Liver (tissue), 5 donors: ENCODE results near the gene HDDC2. TPM values are rescaled to one million over a fixed set of nuclear protein-coding genes. Genes with fewer than 3 reads are reported as not detected.

ENCODE experiments used
- REST ChIP-seq: IDR thresholded peaks from 2 replicates; pipeline ENCODE4 v1.6.1; 2016; ENCODE audit warnings: antibody characterized with exemption, mild to moderate bottlenecking
- TAF1 ChIP-seq: conservative IDR thresholded peaks from 2 replicates; pipeline ENCODE4 v1.6.1; 2016; ENCODE audit warnings: antibody characterized with exemption, mild to moderate bottlenecking
- ZBTB33 ChIP-seq: IDR thresholded peaks from 2 replicates; pipeline ENCODE4 v1.6.1; 2016; ENCODE audit warnings: antibody characterized with exemption
- polyA plus RNA-seq, 2 donors: library from polyadenylated mRNA; stranded (reverse) in 1 of 2; unstranded in 1 of 2; fragments of 200-250 nt in 1 of 2; fragments of >200 nt in 1 of 2; fragmentation: Nextera tagmentation in 1 of 2; extraction: Ambion mirVana in 1 of 2; gene quantifications; one replicate each; pipeline versions ENCODE4 v1.2.1 to v1.2.3, GENCODE V29; 2013 to 2015
- total RNA-seq, 2 donors: library from RNA; depleted of rRNA; stranded (reverse); fragments of >200 nt; gene quantifications; one replicate each; pipeline ENCODE4 v1.2.3, GENCODE V29; 2014
- donor health status: healthy.
- donor health status: healthy.
- donor health status: healthy.

HDDC2 gene
- total and polyA plus RNA-seq, 4 donors: 8.8 to 21.0 (median 11.8) TPM

GRCh38 chr6:125227244-125227643, 74.5 kb downstream of the HDDC2 start (continued):
- TF ChIP-seq REST (no peak), ZBTB33 (no peak), TAF1 (no peak)

Other genes starting within 250 kb of the HDDC2 start
- gene TPD52L1, start 148.2 kb downstream of the HDDC2 start, total RNA-seq: 10 to 100 TPM in 1 of 2 donors, 1 to 10 TPM in 1; 8.9 to 49.7 TPM
- 10 to 100 TPM; 63.5 to 66.4 TPM for gene TPD52L1, start 148.2 kb downstream of the HDDC2 start, polyA plus RNA-seq